Hepatocyte (in vitro differentiated cells): Measurements from ENCODE around the gene APOL4. TPM values are rescaled to one million over a fixed set of nuclear protein-coding genes. Genes with fewer than 3 reads are reported as not detected.

Experiments
- DNase-seq: peaks from one replicate; pipeline ENCODE4 v3.0.0-alpha.2; 2016; ENCODE audit warnings: low spot score
- H2AFZ ChIP-seq: fragments of 200-600 bp; sonication (generic); 2 replicates; pipeline ENCODE4 v1.6.0; 2016; ENCODE audit warnings: antibody characterized with exemption, mild to moderate bottlenecking
- H3K27ac ChIP-seq: fragments of 200-600 bp; sonication (generic); 2 replicates; pipeline ENCODE4 v1.5.1; 2016; ENCODE audit warnings: mild to moderate bottlenecking
- H3K27me3 ChIP-seq: fragments of 200-600 bp; sonication (generic); 2 replicates; pipeline ENCODE4 v1.6.1; 2016
- H3K36me3 ChIP-seq: fragments of 200-600 bp; sonication (generic); replicated peaks from 2 replicates; pipeline ENCODE4 v1.5.1; 2016; ENCODE audit warnings: low read depth; ENCODE audit not compliant: insufficient read depth
- H3K4me1 ChIP-seq: fragments of 200-600 bp; sonication (generic); 2 replicates; pipeline ENCODE4 v1.5.1; 2016; ENCODE audit warnings: mild to moderate bottlenecking, moderate library complexity; ENCODE audit not compliant: insufficient read depth
- H3K4me2 ChIP-seq: fragments of 200-600 bp; sonication (generic); 2 replicates; pipeline ENCODE4 v1.6.0; 2016
- H3K4me3 ChIP-seq: fragments of 200-600 bp; sonication (generic); 2 replicates; pipeline ENCODE4 v1.5.1; 2016; ENCODE audit warnings: mild to moderate bottlenecking
- H3K79me2 ChIP-seq: fragments of 200-600 bp; sonication (generic); 2 replicates; pipeline ENCODE4 v1.6.0; 2017; ENCODE audit warnings: mild to moderate bottlenecking
- H3K9me2 ChIP-seq: fragments of 200-600 bp; sonication (generic); replicated peaks from 2 replicates; pipeline ENCODE4 v1.6.0; 2017; ENCODE audit warnings: mild to moderate bottlenecking; ENCODE audit not compliant: insufficient read depth
- H3K9me3 ChIP-seq: fragments of 200-600 bp; sonication (generic); 2 replicates; pipeline ENCODE4 v1.5.1; 2016; ENCODE audit warnings: low read depth, mild to moderate bottlenecking
- H4K20me1 ChIP-seq: fragments of 200-600 bp; sonication (generic); 2 replicates; pipeline ENCODE4 v1.6.0; 2016; ENCODE audit warnings: mild to moderate bottlenecking; ENCODE audit not compliant: insufficient read depth, poor library complexity, severe bottlenecking
- EZH2 ChIP-seq: fragments of 200-600 bp; sonication (generic); IDR thresholded peaks from 2 replicates; pipeline ENCODE4 v1.6.1; 2016; ENCODE audit warnings: antibody characterized with exemption, mild to moderate bottlenecking, borderline replicate concordance
- EZH2phosphoT487 ChIP-seq: fragments of 200-600 bp; sonication (generic); IDR thresholded peaks from one replicate; pipeline ENCODE4 v1.6.1; 2018; ENCODE audit warnings: antibody characterized with exemption, mild to moderate bottlenecking, low read depth, moderate library complexity; ENCODE audit not compliant: unreplicated experiment, severe bottlenecking
- WGBS: methylation state at CpG from one replicate; pipeline ENCODE4 v1.1.6; 2016; ENCODE audit warnings: low lambda C conversion rate; ENCODE audit errors: missing lambda C conversion rate; 5-methylcytosine and 5-hydroxymethylcytosine counted together
- polyA plus RNA-seq: library from polyadenylated mRNA; unstranded; fragments of >200 nt; fragmentation: Nextera tagmentation; extraction: Ambion mirVana; gene quantifications from 2 replicates; pipeline ENCODE4 v1.2.1, GENCODE V29; 2016
- total RNA-seq: library from RNA; depleted of rRNA; stranded (reverse); fragments of >200 nt; gene quantifications from 2 replicates; pipeline ENCODE4 v1.2.3, GENCODE V29; 2014
- TF ChIP-seq, protein P1 (sequence below): fragments of 200-600 bp; sonication (generic); IDR thresholded peaks from 2 replicates; pipeline ENCODE4 v1.5.1; 2016; ENCODE audit warnings: antibody characterized with exemption, mild to moderate bottlenecking; ENCODE audit not compliant: poor library complexity

APOL4 gene
- total and polyA plus RNA-seq, 2 experiments from 2014 or later = 0.97 to 2.8 TPM

DNA sequence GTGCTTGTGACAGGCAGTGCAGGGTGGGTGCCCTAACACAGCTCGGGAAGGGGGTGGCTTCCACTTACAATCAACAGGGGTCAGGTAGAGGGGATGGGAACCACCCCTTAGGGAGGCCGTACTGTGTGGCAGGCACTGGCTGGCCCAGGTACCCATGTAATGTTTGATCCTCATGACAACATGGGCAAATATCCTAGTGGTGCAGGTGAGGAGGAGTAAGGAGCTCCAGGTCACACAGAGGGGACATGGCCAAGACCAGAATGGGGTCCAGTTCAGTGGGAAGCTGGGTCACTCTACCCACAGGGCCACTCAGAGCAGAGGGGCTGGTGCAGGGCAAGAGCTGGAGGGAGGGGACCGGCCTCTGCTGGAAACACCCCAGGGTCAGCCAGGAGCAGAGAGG, 3.1 kb downstream of the APOL4 start:
- Histone ChIP-seq H3K36me3 (no peaks in the 10 kb centered on the region), H3K27me3 (no peaks in the 10 kb centered on the region), H2AFZ (no peak overlapping the region), H3K4me3 (no peak overlapping the region), H3K4me1 (peaks cover 41% of the 10 kb centered on the region), H3K4me2 (no peak overlapping the region), H4K20me1 (no peaks in the 10 kb centered on the region), H3K27ac (peak overlapping the region; percentile 80), H3K9me3 (no peaks in the 10 kb centered on the region), H3K79me2 (no peaks in the 10 kb centered on the region), H3K9me2 (no peaks in the 10 kb centered on the region)
- no peak for DNase-seq
- no peak for TF ChIP-seq EZH2phosphoT487
- TF ChIP-seq, protein P1, sequence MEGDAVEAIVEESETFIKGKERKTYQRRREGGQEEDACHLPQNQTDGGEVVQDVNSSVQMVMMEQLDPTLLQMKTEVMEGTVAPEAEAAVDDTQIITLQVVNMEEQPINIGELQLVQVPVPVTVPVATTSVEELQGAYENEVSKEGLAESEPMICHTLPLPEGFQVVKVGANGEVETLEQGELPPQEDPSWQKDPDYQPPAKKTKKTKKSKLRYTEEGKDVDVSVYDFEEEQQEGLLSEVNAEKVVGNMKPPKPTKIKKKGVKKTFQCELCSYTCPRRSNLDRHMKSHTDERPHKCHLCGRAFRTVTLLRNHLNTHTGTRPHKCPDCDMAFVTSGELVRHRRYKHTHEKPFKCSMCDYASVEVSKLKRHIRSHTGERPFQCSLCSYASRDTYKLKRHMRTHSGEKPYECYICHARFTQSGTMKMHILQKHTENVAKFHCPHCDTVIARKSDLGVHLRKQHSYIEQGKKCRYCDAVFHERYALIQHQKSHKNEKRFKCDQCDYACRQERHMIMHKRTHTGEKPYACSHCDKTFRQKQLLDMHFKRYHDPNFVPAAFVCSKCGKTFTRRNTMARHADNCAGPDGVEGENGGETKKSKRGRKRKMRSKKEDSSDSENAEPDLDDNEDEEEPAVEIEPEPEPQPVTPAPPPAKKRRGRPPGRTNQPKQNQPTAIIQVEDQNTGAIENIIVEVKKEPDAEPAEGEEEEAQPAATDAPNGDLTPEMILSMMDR = no peak
- no peak for TF ChIP-seq EZH2
- WGBS = 84% methylated on average over 3 of the region's 3 CpGs

DNA sequence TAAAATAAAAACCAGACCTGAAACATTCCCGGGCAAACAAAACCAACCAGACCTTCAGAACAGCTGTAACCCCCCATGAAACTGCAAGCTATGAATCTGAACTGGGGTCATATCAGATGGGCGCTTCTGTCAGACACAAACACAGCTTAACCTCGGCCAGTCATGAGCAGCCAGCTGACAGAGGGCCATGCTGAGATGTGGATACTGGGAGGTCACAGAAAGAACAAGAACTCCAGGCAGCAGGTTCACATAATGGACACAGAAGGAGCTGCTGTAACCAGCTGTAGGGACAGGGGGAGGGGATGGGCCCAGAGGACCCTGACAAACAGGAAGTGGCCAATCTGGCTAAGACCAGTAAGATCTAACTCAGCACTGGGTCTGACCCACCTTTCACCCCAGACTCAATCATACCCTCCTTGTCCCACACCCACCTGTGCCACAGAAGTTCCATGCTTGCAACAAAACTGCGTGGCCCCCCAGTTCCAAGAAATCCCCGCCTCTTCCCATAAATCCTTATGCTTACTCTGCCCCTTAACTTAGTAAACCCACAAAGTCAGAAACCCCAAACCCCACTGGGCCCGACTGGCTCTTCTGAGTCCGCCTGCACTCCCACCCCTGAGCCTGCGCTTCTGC, 4.0 kb downstream of the APOL4 start:
- DNase-seq = peak; percentile 36
- H3K4me3 ChIP-seq = no peak overlapping the region
- no peaks in the 10 kb centered on the region for H3K9me3 ChIP-seq
- peak overlapping the region; percentile 80 for H3K27ac ChIP-seq
- no peaks in the 10 kb centered on the region for H3K27me3 ChIP-seq
- no peaks in the 10 kb centered on the region for H3K79me2 ChIP-seq
- H3K4me1 ChIP-seq = peaks cover 35% of the 10 kb centered on the region
- TF ChIP-seq EZH2phosphoT487 = no peak
- TF ChIP-seq EZH2 = no peak
- TF ChIP-seq, protein P1 = no peak
- H3K9me2 ChIP-seq = no peaks in the 10 kb centered on the region
- WGBS = 57% methylated on average over 8 of the region's 8 CpGs
- H3K4me2 ChIP-seq = peak overlapping the region; percentile 62
- H2AFZ ChIP-seq = peak overlapping the region; percentile 37
- no peaks in the 10 kb centered on the region for H3K36me3 ChIP-seq
- no peaks in the 10 kb centered on the region for H4K20me1 ChIP-seq

GRCh38 chr22:36197065-36197440, 4.6 kb downstream of the APOL4 start:
- DNase-seq = peak; percentile 95
- H2AFZ ChIP-seq = peak overlapping the region; percentile 37

More at GRCh38 chr22:36197065-36197440, 4.6 kb downstream of the APOL4 start:
- peak overlapping the region; percentile 62 for H3K4me2 ChIP-seq
- no peak overlapping the region for H3K4me3 ChIP-seq
- WGBS = 14% methylated on average over 5 of the region's 5 CpGs
- no peaks in the 10 kb centered on the region for H4K20me1 ChIP-seq
- no peaks in the 10 kb centered on the region for H3K9me2 ChIP-seq
- H3K79me2 ChIP-seq = no peaks in the 10 kb centered on the region
- TF ChIP-seq, protein P1 = no peak
- TF ChIP-seq EZH2phosphoT487 (no peak), EZH2 (no peak)
- no peaks in the 10 kb centered on the region for H3K9me3 ChIP-seq
- H3K27ac ChIP-seq = peak overlapping the region; percentile 80
- no peaks in the 10 kb centered on the region for H3K36me3 ChIP-seq
- peaks cover 30% of the 10 kb centered on the region for H3K4me1 ChIP-seq
- no peaks in the 10 kb centered on the region for H3K27me3 ChIP-seq
